ENCODE results near the gene GNPNAT1.

DNA sequence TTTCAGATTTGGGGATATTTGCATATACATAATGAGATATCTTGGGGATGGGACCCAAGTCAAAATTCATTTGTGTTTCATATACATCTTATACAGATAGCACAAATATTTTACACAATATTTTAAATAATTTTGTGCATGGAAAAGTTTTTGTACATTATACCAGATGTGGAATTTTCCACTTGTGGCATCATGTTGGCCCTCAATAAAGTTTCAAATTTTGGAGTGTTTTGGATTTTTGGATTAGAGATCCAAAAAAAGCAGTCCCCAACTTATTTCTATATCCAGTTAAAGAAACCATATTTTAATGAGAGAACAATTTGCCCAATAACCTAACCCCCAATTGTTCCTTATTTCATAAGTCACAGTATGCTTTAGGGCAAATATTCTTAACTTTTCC is 4.5 kb downstream of the GNPNAT1 start:
- TF ChIP-seq POLR2A (IDR thresholded peaks at IDR 0.05; ENCODE audit: low read length) (no peak), GATA1 (IDR thresholded peaks at IDR 0.05; ENCODE audit: low read depth, low read length) (no peak)

Data from erythroblast (primary cell).